ENCODE results near the gene CCSER1.

DNA sequence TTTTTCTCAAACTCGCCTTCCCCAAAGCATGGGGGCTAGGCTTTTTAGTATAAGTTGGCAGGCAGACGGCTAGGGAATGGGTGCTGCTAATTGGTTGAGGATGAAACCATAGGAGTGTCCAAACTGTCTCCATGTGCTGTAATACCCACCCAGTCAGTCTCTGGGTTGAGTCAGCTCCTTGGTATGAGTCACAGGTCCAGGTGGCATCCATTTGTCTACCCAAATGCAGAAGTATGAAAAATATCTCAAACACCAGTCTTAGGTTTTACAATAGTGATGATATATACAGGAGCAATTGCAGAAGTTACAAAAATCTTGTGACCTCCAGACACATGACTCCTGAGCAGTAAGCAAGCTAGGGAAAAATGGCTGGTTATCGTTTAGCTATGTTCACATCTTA is 27.4 kb upstream of the CCSER1 start:
- TF ChIP-seq, protein P1, sequence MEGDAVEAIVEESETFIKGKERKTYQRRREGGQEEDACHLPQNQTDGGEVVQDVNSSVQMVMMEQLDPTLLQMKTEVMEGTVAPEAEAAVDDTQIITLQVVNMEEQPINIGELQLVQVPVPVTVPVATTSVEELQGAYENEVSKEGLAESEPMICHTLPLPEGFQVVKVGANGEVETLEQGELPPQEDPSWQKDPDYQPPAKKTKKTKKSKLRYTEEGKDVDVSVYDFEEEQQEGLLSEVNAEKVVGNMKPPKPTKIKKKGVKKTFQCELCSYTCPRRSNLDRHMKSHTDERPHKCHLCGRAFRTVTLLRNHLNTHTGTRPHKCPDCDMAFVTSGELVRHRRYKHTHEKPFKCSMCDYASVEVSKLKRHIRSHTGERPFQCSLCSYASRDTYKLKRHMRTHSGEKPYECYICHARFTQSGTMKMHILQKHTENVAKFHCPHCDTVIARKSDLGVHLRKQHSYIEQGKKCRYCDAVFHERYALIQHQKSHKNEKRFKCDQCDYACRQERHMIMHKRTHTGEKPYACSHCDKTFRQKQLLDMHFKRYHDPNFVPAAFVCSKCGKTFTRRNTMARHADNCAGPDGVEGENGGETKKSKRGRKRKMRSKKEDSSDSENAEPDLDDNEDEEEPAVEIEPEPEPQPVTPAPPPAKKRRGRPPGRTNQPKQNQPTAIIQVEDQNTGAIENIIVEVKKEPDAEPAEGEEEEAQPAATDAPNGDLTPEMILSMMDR (conservative IDR thresholded peaks at IDR 0.05 in 1 of 2, IDR thresholded peaks at IDR 0.05 in 1 of 2; ENCODE audit: extremely low read depth in 1 of 2, insufficient read depth in 1 of 2, low read depth in 1 of 2, low read length in 2 of 2), result no peak
- no peak for TF ChIP-seq EZH2 (IDR thresholded peaks at IDR 0.05; ENCODE audit: borderline replicate concordance, low read length)

Data from mammary epithelial cell (primary cell).